HEK293T (cell line): Measurements from ENCODE around the gene NTN3.

Source experiments
- CTCF ChIA-PET: fragments of 350-600 bp; formaldehyde crosslinking; extraction: SDS; loops from one replicate; lab custom pipeline; 2021; ENCODE audit warnings: antibody characterized with exemption, inconsistent platforms; lab: Yijun Ruan, JAX
- POLR2A ChIA-PET: fragments of 350-600 bp; formaldehyde crosslinking; extraction: SDS; loops from one replicate; lab custom pipeline; 2020; ENCODE audit warnings: antibody characterized with exemption, inconsistent platforms; lab: Yijun Ruan, JAX
- DNase-seq: peaks from one replicate; pipeline ENCODE4 v3.0.0; 2012; ENCODE audit warnings: mixed read lengths; ENCODE audit errors: extremely low spot score
- ARNT ChIP-seq: fragments of 450-650 bp; IDR thresholded peaks from 2 replicates; pipeline ENCODE4 v1.6.1; 2017; ENCODE audit warnings: mild to moderate bottlenecking
- BHLHE40 ChIP-seq: fragments of 450-650 bp; IDR thresholded peaks from 2 replicates; pipeline ENCODE4 v1.6.1; 2016; ENCODE audit warnings: mild to moderate bottlenecking, moderate library complexity, borderline replicate concordance
- CTBP1 ChIP-seq: fragments of 450-650 bp; IDR thresholded peaks from 2 replicates; pipeline ENCODE4 v1.6.1; 2016; ENCODE audit warnings: borderline replicate concordance
- ELF4 ChIP-seq: fragments of 450-650 bp; IDR thresholded peaks from 2 replicates; pipeline ENCODE4 v1.6.1; 2017; ENCODE audit warnings: antibody characterized with exemption
- FOXA1 ChIP-seq: fragments of 450-650 bp; IDR thresholded peaks from 2 replicates; pipeline ENCODE4 v1.6.1; 2016; ENCODE audit warnings: mild to moderate bottlenecking
- FOXK2 ChIP-seq: fragments of 450-650 bp; IDR thresholded peaks from 2 replicates; pipeline ENCODE4 v1.6.1; 2016; ENCODE audit warnings: mild to moderate bottlenecking
- FOXM1 ChIP-seq: fragments of 450-650 bp; IDR thresholded peaks from 2 replicates; pipeline ENCODE4 v1.6.1; 2017; ENCODE audit warnings: mild to moderate bottlenecking, borderline replicate concordance
- HDGF ChIP-seq: fragments of 450-650 bp; IDR thresholded peaks from 2 replicates; pipeline ENCODE4 v1.6.1; 2017; ENCODE audit warnings: antibody characterized with exemption, borderline replicate concordance
- L3MBTL2 ChIP-seq: fragments of 450-650 bp; conservative IDR thresholded peaks from 2 replicates; pipeline ENCODE4 v1.6.1; 2016; ENCODE audit warnings: mild to moderate bottlenecking
- LEF1 ChIP-seq: fragments of 450-650 bp; IDR thresholded peaks from 2 replicates; pipeline ENCODE4 v1.6.1; 2017; ENCODE audit warnings: mild to moderate bottlenecking, borderline replicate concordance
- NFRKB ChIP-seq: fragments of 450-650 bp; IDR thresholded peaks from 2 replicates; pipeline ENCODE4 v1.6.1; 2016; ENCODE audit warnings: mild to moderate bottlenecking, moderate library complexity
- PKNOX1 ChIP-seq: fragments of 450-650 bp; IDR thresholded peaks from 2 replicates; pipeline ENCODE4 v1.6.1; 2016
- SP1 ChIP-seq: fragments of 450-650 bp; IDR thresholded peaks from 2 replicates; pipeline ENCODE4 v1.6.1; 2017
- SUZ12 ChIP-seq: fragments of 450-650 bp; IDR thresholded peaks from 2 replicates; pipeline ENCODE4 v1.6.1; 2016; ENCODE audit warnings: mild to moderate bottlenecking
- TARDBP ChIP-seq: fragments of 450-650 bp; IDR thresholded peaks from 2 replicates; pipeline ENCODE4 v1.6.1; 2016
- ZNF384 ChIP-seq: fragments of 450-650 bp; IDR thresholded peaks from 2 replicates; pipeline ENCODE4 v1.6.1; 2016

The NTN3 gene

GRCh38 chr16:2514333-2515179 is 43.5 kb downstream of the NTN3 start:
- TF ChIP-seq SP1, result no peak
- no peak for TF ChIP-seq BHLHE40
- TF ChIP-seq SUZ12, result no peak
- no peak for TF ChIP-seq L3MBTL2
- TF ChIP-seq FOXK2, result no peak
- no peak for TF ChIP-seq CTBP1
- no peak for TF ChIP-seq ZNF384
- TF ChIP-seq NFRKB, result no peak
- TF ChIP-seq ELF4, result no peak
- TF ChIP-seq FOXM1, result no peak
- no peak for TF ChIP-seq LEF1
- no peak for TF ChIP-seq PKNOX1
- no peak for TF ChIP-seq ARNT
- no peak for TF ChIP-seq HDGF
- no peak for TF ChIP-seq TARDBP
- TF ChIP-seq FOXA1, result no peak
- DNase-seq, result no peak
- CTCF ChIA-PET, result no interaction called here
- POLR2A ChIA-PET, result interaction anchor here (0.6 to 2.3 kb wide), 6 partner anchors 13 to 55 kb away, joined by 3 to 6 read pairs (median 3); partner anchors contain the start of genes CEMP1, PDPK1 and TEDC2

GRCh38 chr16:2515180-2515851 is 44.2 kb downstream of the NTN3 start:
- TF ChIP-seq FOXM1 (no peak), L3MBTL2 (no peak), PKNOX1 (peak; percentile 75), FOXA1 (no peak), SP1 (no peak), CTBP1 (no peak)
- no peak for DNase-seq
- ChIA-PET POLR2A (interaction anchor here (0.6 to 2.3 kb wide), 5 partner anchors 14 to 56 kb away, joined by 3 to 6 read pairs (median 3); partner anchors contain the start of genes PDPK1 and TEDC2), CTCF (interaction anchor here (0.6 kb wide), 3 partner anchors 9 to 59 kb away, joined by 3 to 6 read pairs (median 4); no protein-coding TSS in a partner anchor)

- ChIA-PET POLR2A (interaction anchor here (2.3 kb wide), 1 partner anchor 15 kb away, joined by 5 read pairs; no protein-coding TSS in a partner anchor), CTCF (no interaction called here)
- no peak for DNase-seq
- no peak for TF ChIP-seq CTBP1
- TF ChIP-seq ARNT, result no peak
- TF ChIP-seq SP1, result no peak
- no peak for TF ChIP-seq ELF4
- TF ChIP-seq TARDBP, result no peak
- no peak for TF ChIP-seq HDGF
- TF ChIP-seq PKNOX1, result no peak
- no peak for TF ChIP-seq NFRKB
- TF ChIP-seq SUZ12, result no peak
- no peak for TF ChIP-seq ZNF384
- TF ChIP-seq BHLHE40, result no peak
- no peak for TF ChIP-seq FOXK2
- TF ChIP-seq L3MBTL2, result no peak
- no peak for TF ChIP-seq LEF1
- no peak for TF ChIP-seq FOXM1
- TF ChIP-seq FOXA1, result no peak
Observed at GRCh38 chr16:2516391-2517240, 45.5 kb downstream of the NTN3 start.

GRCh38 chr16:2517954-2518605 is 47.0 kb downstream of the NTN3 start:
- TF ChIP-seq PKNOX1 (no peak), HDGF (no peak), LEF1 (no peak), ARNT (no peak), SP1 (no peak), TARDBP (no peak), ELF4 (no peak), FOXM1 (no peak), SUZ12 (no peak), FOXA1 (no peak)
- DNase-seq, result no peak
- ChIA-PET CTCF (no interaction called here), POLR2A (interaction anchor here (0.5 to 1.1 kb wide), 3 partner anchors 13 to 27 kb away, joined by 3 to 4 read pairs (median 4); partner anchors contain the start of gene CEMP1)
